Measurements from ENCODE around the gene IL10RA. TPM values are rescaled to one million over a fixed set of nuclear protein-coding genes. Genes with fewer than 3 reads are reported as not detected.

IL10RA gene
- total and polyA plus RNA-seq, 2 of the 4 experiments (the other 2 are of a cell fraction): 0.12 TPM; not detected in 1

GRCh38 chr11:117940736-117941135 is 45.5 kb upstream of the IL10RA start:
- H3K4me2 ChIP-seq (ENCODE audit: low read depth, low read length): no peak overlapping the region
- H4K20me1 ChIP-seq (ENCODE audit: insufficient read depth, low read length): no peaks in the 10 kb centered on the region
- no peaks in the 10 kb centered on the region for H3K4me1 ChIP-seq (ENCODE audit: control insufficient read depth, insufficient read depth, low read length)
- H2BK120ac ChIP-seq (ENCODE audit: low read depth, low read length): no peak overlapping the region
- no TSS peak for BruUV-seq (replicated peaks)
- H2BK5ac ChIP-seq (ENCODE audit: low read depth, low read length, poor library complexity, severe bottlenecking): no peak overlapping the region
- no peak overlapping the region for H3K27ac ChIP-seq (ENCODE audit: insufficient read depth, low read length)
- no peaks in the 10 kb centered on the region for H3K79me1 ChIP-seq (ENCODE audit: low read depth in 1 of 2, low read length in 2 of 2)
- ChIA-PET CTCF (no interaction called here), POLR2A (ENCODE audit: unreplicated experiment) (no interaction called here)
- ATAC-seq (ENCODE audit: low read depth) (no peak), DNase-seq (no peak)
- TF ChIP-seq POLR2A (IDR thresholded peaks at IDR 0.05; ENCODE audit: low read depth, low read length): no peak
- TF ChIP-seq ELK1 (IDR thresholded peaks at IDR 0.05; ENCODE audit: borderline replicate concordance, low read depth, low read length): no peak
- no peak for TF ChIP-seq SMC3 (IDR thresholded peaks at IDR 0.05; ENCODE audit: low read depth, low read length)
- TF ChIP-seq CTCF (conservative IDR thresholded peaks at IDR 0.05; ENCODE audit: low read depth, low read length): no peak
- no peak for TF ChIP-seq MAZ (IDR thresholded peaks at IDR 0.05; ENCODE audit: borderline replicate concordance, low read depth, low read length)
- no peak for TF ChIP-seq RAD21 (IDR thresholded peaks at IDR 0.05; ENCODE audit: low read length)
- no peak for TF ChIP-seq RFX5 (IDR thresholded peaks at IDR 0.05; ENCODE audit: low read depth, low read length)
- no peak for TF ChIP-seq MXI1 (IDR thresholded peaks at IDR 0.05; ENCODE audit: borderline replicate concordance, low read depth, low read length)
- no peak for TF ChIP-seq NFE2L2 (IDR thresholded peaks at IDR 0.05; ENCODE audit: low read depth, low read length)
- no peak for TF ChIP-seq CHD1 (IDR thresholded peaks at IDR 0.05; ENCODE audit: low read depth, low read length)
- no peak for TF ChIP-seq RCOR1 (IDR thresholded peaks at IDR 0.05; ENCODE audit: insufficient replicate concordance, low read length)
- TF ChIP-seq USF2 (IDR thresholded peaks at IDR 0.05; ENCODE audit: low read depth, low read length): no peak
- TF ChIP-seq MAFK (IDR thresholded peaks at IDR 0.05; ENCODE audit: low read depth, low read length): no peak
- no peak for TF ChIP-seq FOS (IDR thresholded peaks at IDR 0.05; ENCODE audit: low read depth, low read length)
- no peak for TF ChIP-seq CEBPB (IDR thresholded peaks at IDR 0.05; ENCODE audit: low read depth, low read length)
- TF ChIP-seq BHLHE40 (IDR thresholded peaks at IDR 0.05; ENCODE audit: low read depth, low read length): no peak
- dilution Hi-C loops (cut with HindIII; ENCODE audit: low sequenced_read_pairs, unreplicated experiment): no loop called here
- no peak overlapping the region for H2AFZ ChIP-seq (replicated peaks; ENCODE audit: low read length, poor library complexity)
- H4K8ac ChIP-seq (ENCODE audit: low read depth in 2 of 2, low read length in 2 of 2): no peak overlapping the region
- no peak overlapping the region for H3K18ac ChIP-seq (ENCODE audit: low read depth, low read length)
- no peak overlapping the region for H2BK15ac ChIP-seq (ENCODE audit: low read depth, low read length)
- no peaks in the 10 kb centered on the region for H3K9me3 ChIP-seq (ENCODE audit: control insufficient read depth, insufficient read depth, low read length)
- H3K4ac ChIP-seq (ENCODE audit: low read depth, low read length): no peak overlapping the region
- H3K27me3 ChIP-seq (ENCODE audit: control insufficient read depth, insufficient read depth, low read length): peaks cover 9% of the 10 kb centered on the region
- no CpG with 5 or more reads among the region's 8 CpGs for WGBS, 2 experiments (ENCODE audit: extremely low coverage in 2 of 2, insufficient read length in 1 of 2)
- no peak overlapping the region for H4K91ac ChIP-seq (ENCODE audit: insufficient read depth, low read depth, low read length)
- no peak overlapping the region for H2BK20ac ChIP-seq (ENCODE audit: low read depth, low read length)
- intact Hi-C loops (cut with micrococcal nuclease): no loop called here
- no peak overlapping the region for H2AK5ac ChIP-seq (ENCODE audit: low read depth, low read length)
- no peaks in the 10 kb centered on the region for H3K9me1 ChIP-seq (ENCODE audit: insufficient read depth, low read length)
- no peak overlapping the region for H3K56ac ChIP-seq (ENCODE audit: extremely low read depth, insufficient read depth, low read length)
- H3K4me3 ChIP-seq (ENCODE audit: insufficient read depth, low read depth, low read length): no peak overlapping the region
- no peak overlapping the region for H2AK9ac ChIP-seq (replicated peaks; ENCODE audit: low read depth, low read length, poor library complexity)
- no peak overlapping the region for H3K9ac ChIP-seq (ENCODE audit: low read depth, low read length)
- H3K14ac ChIP-seq (replicated peaks; ENCODE audit: low read depth, low read length): no peak overlapping the region
- no peaks in the 10 kb centered on the region for H3K36me3 ChIP-seq (ENCODE audit: control insufficient read depth, insufficient read depth, low read length)
- no peak overlapping the region for H4K5ac ChIP-seq (ENCODE audit: low read depth, low read length)
- H3K23ac ChIP-seq (ENCODE audit: low read depth, low read length): no peak overlapping the region
- in situ Hi-C loops (cut with MboI; ENCODE audit: low sequenced_read_pairs): no loop called here
